Measurements from ENCODE around the gene CIDEC.
A peak's percentile ranks its signal among the peaks of the same experiment; 100 is the strongest.

CIDEC gene

DNA sequence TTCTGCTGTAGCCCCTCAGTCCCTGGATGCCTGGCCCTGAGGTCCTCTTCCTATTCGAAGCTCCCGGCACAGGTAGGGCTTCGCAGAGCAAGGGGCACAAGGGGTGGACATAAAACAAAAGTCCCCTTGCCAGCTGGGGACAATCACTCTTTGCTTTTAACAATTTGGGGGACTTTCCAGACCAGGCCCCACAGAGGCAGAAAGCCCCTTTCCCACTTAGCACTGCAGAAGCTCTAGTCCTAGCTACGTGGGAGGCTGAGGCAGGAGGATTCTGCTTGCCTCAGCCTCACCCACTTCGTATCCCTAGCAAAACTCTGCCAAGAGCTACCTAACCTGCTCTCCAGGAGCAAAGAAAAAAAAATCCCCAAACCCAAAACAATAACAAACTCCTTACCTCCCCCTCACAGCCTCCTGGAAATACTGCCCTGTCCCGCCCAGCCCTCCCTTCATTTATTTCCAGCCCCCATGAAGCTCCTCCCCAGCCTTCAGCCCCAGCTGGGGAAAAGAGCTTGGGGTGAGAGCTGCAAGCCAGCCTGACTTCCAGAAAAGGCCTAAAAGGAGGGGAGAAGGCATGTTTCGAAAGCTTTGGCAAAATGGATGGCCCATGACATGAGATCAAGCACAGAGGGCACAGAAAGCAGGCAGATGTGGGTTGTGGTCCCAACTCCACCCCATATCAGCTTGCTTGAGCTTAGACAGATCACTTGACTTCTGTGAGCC is at the start of gene CIDEC:
Gene CIDEC (minus strand): TSS at position 424 of the 720 bp plus-strand sequence. CDS start 1,767 bp downstream, outside the sequence.
- no peak for DNase-seq (ENCODE audit: low read depth in 2 of 2)

- DNase-seq (ENCODE audit: low read depth in 2 of 2) = no peak
Measured at GRCh38 chr3:9928158-9928557, 48.1 kb upstream of the CIDEC start.

GRCh38 chr3:9918261-9919038 is 38.4 kb upstream of the CIDEC start:
- no peak for DNase-seq (ENCODE audit: low read depth in 2 of 2)

- DNase-seq (ENCODE audit: low read depth in 2 of 2) = no peak
Measured at GRCh38 chr3:9917820-9918219, 37.8 kb upstream of the CIDEC start.

DNA sequence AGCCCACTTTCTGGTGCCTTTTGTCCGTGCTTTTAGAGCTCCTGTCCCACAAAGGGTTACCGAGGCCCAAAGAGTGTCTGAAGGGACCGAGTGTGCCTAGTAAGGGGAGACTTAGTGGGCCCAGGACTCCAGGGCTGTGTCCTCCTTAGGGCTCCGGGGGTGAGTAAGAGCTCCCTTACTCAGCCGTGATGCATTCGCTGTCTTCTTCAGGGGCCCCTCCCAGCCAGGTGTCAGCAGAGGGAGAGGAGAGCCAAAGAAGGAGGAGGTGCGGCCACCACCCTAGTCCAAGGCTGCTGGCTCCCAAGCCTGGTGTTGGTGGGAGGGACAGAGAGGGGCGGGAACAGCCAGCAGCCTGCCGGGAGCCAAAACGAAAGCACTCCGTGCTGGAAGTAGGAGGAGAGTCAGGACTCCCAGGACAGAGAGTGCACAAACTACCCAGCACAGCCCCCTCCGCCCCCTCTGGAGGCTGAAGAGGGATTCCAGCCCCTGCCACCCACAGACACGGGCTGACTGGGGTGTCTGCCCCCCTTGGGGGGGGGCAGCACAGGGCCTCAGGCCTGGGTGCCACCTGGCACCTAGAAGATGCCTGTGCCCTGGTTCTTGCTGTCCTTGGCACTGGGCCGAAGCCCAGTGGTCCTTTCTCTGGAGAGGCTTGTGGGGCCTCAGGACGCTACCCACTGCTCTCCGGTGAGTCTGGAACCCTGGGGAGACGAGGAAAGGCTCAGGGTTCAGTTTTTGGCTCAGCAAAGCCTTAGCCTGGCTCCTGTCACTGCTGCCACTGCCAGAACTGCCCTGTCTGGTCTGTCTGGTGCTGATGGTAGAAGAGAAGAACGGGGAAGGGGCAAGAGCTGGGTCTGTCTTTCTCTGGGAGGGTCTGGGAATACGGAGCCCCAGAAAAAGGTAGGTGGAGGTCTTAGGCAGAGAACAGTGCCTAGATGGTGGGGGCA is 37.0 kb upstream of the CIDEC start, which contains the start of gene IL17RC:
Gene IL17RC (plus strand): TSS at position 365 of the 947 bp plus-strand sequence. CDS start 218 bp downstream, at position 583.
- DNase-seq (ENCODE audit: low read depth in 2 of 2) = peak in 1 of 2 experiments; percentile 50

DNA sequence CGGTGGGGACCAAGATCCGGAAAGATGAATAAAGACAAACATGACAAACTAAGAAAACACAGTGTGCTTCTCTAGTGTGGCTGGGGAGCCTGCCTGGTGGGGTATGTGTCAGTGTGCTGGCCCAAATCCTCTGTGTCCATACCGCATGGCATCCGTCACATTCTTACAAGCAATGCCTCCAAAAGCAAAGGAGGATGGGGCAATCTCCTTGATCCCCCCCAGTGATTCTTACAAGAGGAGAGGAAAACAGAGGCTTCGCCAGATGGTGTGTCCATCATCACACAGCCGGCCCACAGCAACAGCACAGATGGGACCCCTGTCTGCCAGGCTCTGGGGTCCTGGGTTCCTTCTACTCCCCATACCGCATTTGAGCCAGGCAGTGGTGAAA is 36.3 kb upstream of the CIDEC start:
- DNase-seq (ENCODE audit: low read depth in 2 of 2) = no peak

- no peak for DNase-seq (ENCODE audit: low read depth in 2 of 2)
Measured at GRCh38 chr3:9915254-9916141, 35.4 kb upstream of the CIDEC start.

DNA sequence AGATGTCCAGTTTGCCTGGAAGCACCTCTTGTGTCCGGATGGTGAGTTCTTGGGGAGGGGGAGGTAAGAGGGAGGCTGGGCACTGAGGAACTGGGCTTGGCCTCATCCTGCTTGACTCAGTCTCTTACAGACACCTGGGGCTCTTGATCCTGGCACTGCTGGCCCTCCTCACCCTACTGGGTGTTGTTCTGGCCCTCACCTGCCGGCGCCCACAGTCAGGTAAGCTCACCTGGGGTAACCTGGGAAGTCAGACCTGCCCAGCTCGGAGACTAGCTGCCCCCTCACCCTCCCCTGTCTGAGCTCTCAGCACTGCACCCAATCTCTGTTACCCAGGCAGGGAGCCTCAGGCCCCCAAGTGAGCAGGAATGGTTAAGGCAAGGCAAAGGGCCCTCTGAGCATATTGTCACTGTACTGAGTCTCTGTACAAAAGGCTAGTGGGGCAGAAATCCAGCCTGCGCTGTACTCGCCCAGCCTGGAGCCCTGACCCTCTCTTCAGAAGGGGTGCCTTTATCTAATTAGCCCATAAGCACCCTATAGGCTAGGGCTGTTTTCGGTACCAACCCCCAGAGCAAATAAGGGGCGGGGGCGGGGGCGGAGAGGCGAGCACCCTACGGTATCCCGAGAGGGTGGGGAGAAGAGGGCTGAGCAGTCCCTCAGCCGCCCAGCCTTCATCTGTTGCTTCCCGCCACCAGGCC is 34.7 kb upstream of the CIDEC start:
- no peak for DNase-seq (ENCODE audit: low read depth in 2 of 2)

GRCh38 chr3:9914011-9914410 is 34.0 kb upstream of the CIDEC start:
- DNase-seq (ENCODE audit: low read depth in 2 of 2) = no peak

DNA sequence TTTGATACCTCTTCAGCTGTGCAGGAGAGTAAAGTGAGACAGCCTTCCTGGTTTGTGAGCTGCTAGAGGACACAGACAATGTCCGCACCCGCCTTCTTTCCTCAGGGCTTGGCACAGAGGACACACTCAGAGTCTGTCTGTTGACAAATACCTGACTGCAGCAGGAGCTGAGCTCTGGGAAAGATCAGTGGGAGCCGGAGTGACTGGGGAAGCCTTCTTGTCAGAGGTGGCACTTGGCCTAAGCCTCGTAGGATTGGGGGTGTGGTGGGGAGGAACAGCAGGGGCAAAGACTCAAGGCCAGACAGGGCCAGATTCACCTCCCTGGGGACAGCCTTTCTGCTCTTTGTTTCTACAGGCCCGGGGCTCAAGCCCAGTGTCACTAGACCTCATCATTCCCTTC is 33.5 kb upstream of the CIDEC start:
- no peak for DNase-seq (ENCODE audit: low read depth in 2 of 2)

- DNase-seq (ENCODE audit: low read depth in 2 of 2) = no peak
Measured at GRCh38 chr3:9912294-9912935, 32.4 kb upstream of the CIDEC start.

DNA sequence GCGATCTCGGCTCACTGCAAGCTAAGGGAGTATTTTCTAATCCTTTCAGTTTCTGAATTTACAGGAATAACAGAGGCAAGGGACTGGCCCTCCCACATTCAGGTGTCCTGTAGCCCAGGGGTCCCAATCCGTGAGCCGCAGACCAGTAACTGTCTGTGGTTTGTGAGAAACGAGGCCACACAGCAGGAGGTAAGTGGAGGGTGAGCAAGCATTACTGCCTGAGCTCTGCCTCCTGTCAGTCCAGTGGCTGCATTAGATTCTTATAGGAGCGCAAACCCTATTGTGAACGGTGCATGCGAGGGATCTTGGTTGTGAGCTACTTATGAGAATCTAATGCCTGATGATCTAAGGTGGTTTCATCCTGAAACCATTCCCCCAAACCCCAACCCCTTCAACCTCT is 31.8 kb upstream of the CIDEC start:
- no peak for DNase-seq (ENCODE audit: low read depth in 2 of 2)

DNA sequence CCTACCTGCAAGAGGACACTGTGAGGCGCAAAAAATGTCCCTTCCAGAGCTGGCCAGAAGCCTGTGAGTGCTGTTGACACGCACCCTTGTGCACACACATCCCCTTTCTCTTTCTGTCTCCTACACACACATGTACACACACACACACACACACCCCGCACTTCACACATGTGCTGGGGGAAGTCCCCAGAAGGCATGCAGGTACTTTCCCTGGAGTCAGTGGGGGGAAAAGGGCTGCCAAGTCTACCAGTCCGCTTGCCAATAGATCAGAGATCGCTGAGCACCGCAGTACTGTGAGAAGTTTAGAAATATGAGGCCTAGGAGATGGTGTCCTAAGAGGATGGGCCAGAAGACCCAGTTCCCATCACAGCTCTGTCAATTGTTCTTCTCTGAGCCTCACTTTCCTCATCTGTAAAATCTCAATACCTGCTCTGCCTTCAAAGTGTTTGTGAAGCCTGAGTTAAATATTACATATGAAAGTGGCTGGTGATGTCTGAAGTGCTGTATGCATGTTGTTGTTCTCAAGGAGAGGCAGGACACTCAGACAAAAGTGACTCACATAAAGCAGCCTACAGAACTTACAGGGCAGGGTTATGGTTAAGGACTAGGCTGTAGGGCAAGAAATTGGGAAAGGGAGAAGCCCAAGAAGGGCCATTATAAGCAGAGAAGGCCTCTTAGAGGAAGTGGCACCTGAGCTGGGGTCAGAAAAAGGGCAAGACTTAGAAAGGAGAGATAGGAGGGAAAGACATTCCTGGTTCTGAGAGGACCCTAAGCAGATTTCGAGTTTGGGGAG is 29.4 kb upstream of the CIDEC start:
- no peak for DNase-seq (ENCODE audit: low read depth in 2 of 2)

GRCh38 chr3:9908286-9908685 is 28.2 kb upstream of the CIDEC start:
- no peak for DNase-seq (ENCODE audit: low read depth in 2 of 2)

GRCh38 chr3:9906480-9906879 is 26.4 kb upstream of the CIDEC start:
- DNase-seq (ENCODE audit: low read depth in 2 of 2) = no peak

GRCh38 chr3:9903904-9904303 is 23.9 kb upstream of the CIDEC start:
- no peak for DNase-seq (ENCODE audit: low read depth in 2 of 2)

DNA sequence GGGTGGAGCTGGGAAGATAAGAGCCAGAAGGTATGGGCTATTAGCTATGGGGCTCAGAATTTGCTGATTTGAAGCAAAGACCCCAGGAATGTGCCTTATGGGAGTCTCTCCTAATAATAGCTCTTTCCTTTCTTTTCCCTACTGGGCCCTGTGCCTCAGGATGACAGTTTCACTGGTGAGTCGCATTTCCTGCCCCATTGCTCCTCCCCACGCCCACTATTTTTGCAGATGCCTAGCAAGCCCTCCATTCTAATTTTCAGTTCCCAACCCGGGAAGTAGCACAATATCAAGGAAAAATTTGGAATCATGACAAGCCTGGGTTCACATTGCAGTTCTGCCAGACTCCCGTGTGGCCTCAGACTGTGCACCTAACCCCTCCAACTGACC is 23.2 kb upstream of the CIDEC start:
- no peak for DNase-seq (ENCODE audit: low read depth in 2 of 2)

DNA sequence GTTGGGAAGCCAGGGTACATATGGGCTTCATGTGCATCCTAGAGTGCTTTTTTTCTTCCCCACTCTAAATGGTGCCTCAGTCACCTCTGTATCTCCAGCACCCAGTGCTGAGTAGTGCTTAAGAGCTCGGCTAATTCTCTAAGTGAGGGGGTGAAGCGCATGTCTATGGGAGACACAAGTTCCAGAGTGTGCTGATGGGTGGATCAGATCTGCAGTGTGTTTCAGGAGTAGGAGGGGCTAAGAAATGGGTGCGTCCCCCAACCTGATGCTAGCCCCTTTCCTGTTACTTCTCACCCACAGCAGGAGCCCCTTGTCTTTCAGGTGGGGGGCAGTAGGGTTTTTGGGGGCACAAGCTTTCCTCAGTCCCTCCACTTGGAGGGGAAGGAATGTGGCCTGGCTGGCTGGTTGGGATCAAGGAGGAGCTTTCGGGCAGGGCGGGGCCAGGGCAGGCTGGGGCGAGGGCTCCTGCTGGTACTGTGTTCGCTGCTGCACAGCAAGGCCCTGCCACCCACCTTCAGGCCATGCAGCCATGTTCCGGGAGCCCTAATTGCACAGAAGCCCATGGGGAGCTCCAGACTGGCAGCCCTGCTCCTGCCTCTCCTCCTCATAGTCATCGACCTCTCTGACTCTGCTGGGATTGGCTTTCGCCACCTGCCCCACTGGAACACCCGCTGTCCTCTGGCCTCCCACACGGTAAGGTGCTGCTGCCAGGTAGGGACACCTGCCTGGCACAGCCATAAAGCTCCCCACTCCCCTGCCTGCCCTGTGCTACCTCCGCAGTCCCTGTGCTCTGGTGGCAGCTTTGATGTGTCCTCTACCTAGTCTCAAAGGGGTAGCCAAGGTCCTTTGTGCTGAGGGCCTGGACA is 22.6 kb upstream of the CIDEC start, which contains the start of gene IL17RE:
Gene IL17RE (plus strand): TSS at position 477 of the 866 bp plus-strand sequence. CDS start 85 bp downstream, at position 562.
- DNase-seq (ENCODE audit: low read depth in 2 of 2) = no peak

All from fibroblast of skin of left quadriceps (primary cell).